Fibroblast of lung (primary cell): ENCODE data around the gene RGS21.

Experiments used
- EZH2 ChIP-seq: IDR thresholded peaks from 2 replicates; pipeline ENCODE4 v1.5.1; 2012; ENCODE audit warnings: low read length, control low read depth, mild to moderate bottlenecking; ENCODE audit errors: missing control alignments
- TF ChIP-seq, protein P1 (sequence below), 2 donors: IDR thresholded peaks in 1 of 2; conservative IDR thresholded peaks in 1 of 2; 1 replicate in 1 of 2; 2 replicates in 1 of 2; pipeline ENCODE4 v1.5.1; 2011 to 2012; ENCODE audit warnings: low read length in 2 of 2, control low read depth in 1 of 2, inconsistent platforms in 1 of 2, low read depth in 1 of 2, mild to moderate bottlenecking in 1 of 2

DNA sequence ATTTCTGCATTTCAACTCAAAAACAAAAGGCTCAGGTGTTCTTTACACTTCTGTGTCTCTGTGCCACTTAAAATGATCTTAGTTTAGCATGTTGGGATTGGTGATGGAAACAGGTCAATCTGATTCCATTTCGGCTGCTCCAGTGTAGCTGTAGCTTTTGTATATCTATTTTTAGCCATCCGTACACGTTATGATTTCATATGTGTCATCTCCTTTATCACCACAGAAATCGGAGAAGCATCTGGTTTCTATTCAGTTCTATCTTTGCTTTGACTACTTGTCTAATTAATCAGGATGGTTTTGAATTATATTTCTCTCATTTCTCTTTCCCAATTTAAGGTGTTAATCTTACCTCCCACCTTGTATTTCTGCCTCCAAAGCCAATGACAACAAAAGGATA is 41.1 kb downstream of the RGS21 start:
- TF ChIP-seq, protein P1, sequence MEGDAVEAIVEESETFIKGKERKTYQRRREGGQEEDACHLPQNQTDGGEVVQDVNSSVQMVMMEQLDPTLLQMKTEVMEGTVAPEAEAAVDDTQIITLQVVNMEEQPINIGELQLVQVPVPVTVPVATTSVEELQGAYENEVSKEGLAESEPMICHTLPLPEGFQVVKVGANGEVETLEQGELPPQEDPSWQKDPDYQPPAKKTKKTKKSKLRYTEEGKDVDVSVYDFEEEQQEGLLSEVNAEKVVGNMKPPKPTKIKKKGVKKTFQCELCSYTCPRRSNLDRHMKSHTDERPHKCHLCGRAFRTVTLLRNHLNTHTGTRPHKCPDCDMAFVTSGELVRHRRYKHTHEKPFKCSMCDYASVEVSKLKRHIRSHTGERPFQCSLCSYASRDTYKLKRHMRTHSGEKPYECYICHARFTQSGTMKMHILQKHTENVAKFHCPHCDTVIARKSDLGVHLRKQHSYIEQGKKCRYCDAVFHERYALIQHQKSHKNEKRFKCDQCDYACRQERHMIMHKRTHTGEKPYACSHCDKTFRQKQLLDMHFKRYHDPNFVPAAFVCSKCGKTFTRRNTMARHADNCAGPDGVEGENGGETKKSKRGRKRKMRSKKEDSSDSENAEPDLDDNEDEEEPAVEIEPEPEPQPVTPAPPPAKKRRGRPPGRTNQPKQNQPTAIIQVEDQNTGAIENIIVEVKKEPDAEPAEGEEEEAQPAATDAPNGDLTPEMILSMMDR (conservative IDR thresholded peaks at IDR 0.05 in 1 of 2, IDR thresholded peaks at IDR 0.05 in 1 of 2; ENCODE audit: low read depth in 1 of 2, low read length in 2 of 2) = no peak
- no peak for TF ChIP-seq EZH2
